Gastroesophageal sphincter (tissue), 4 donors: ENCODE data around the gene REELD1. TPM values are rescaled to one million over a fixed set of nuclear protein-coding genes. Genes with fewer than 3 reads are reported as not detected.

Experiments used
- ATAC-seq: fragments of 150-250 bp; one replicate; pipeline ENCODE4 v1.9.1; 2016; ENCODE audit warnings: mild to moderate bottlenecking, moderate library complexity
- H3K27ac ChIP-seq, 4 donors: fragments of 200-600 bp; sonication (generic) in 3 of 4; 1 replicate in 3 of 4; 2 replicates in 1 of 4; pipeline ENCODE4 v1.5.1; 2016 to 2019
- H3K27me3 ChIP-seq: fragments of 200-600 bp; sonication (generic); one replicate; pipeline ENCODE4 v1.5.1; 2019
- H3K36me3 ChIP-seq, 2 donors: fragments of 200-600 bp; sonication (generic); one replicate each; pipeline ENCODE4 v1.5.1; 2019; ENCODE audit warnings: control low read depth in 1 of 2
- H3K4me1 ChIP-seq, 3 donors: fragments of 200-600 bp; sonication (generic); 1 replicate in 2 of 3; 2 replicates in 1 of 3; pipeline ENCODE4 v1.5.1; 2016 to 2019; ENCODE audit warnings: control low read depth in 2 of 3
- H3K4me3 ChIP-seq, 2 donors: fragments of 200-600 bp; sonication (generic); one replicate each; pipeline ENCODE4 v1.5.1; 2019; ENCODE audit warnings: mild to moderate bottlenecking in 1 of 2, moderate library complexity in 1 of 2
- H3K9me3 ChIP-seq, 3 donors: fragments of 200-600 bp; sonication (generic); one replicate each; pipeline ENCODE4 v1.5.1; 2017 to 2019; ENCODE audit warnings: control low read depth in 2 of 3
- EP300 ChIP-seq: sonication (generic); formaldehyde crosslinking; IDR thresholded peaks from one replicate; pipeline ENCODE4 v1.6.1; 2017; ENCODE audit warnings: antibody characterized with exemption, mild to moderate bottlenecking
- POLR2A ChIP-seq, 2 donors: fragments of 450-650 bp; IDR thresholded peaks; one replicate each; pipeline ENCODE4 v1.6.1; 2017; ENCODE audit warnings: antibody characterized with exemption in 2 of 2, mild to moderate bottlenecking in 2 of 2, moderate library complexity in 1 of 2
- POLR2AphosphoS5 ChIP-seq: sonication (generic); formaldehyde crosslinking; IDR thresholded peaks from one replicate; pipeline ENCODE4 v1.6.1; 2017; ENCODE audit warnings: antibody characterized with exemption
- WGBS, 2 donors: methylation state at CpG; one replicate each; pipeline ENCODE4 v1.1.5; 2018; ENCODE audit warnings: low coverage in 1 of 2; 5-methylcytosine and 5-hydroxymethylcytosine counted together
- total RNA-seq, 4 donors: library from RNA; depleted of rRNA; stranded (reverse); fragments of >200 nt; gene quantifications; one replicate each; pipeline ENCODE4 v1.1.0, GENCODE V29; 2016
- TF ChIP-seq, protein P1 (sequence below), 4 experiments: fragments of 200-600 bp in 2 of 4; fragments of 450-650 bp in 2 of 4; sonication (generic) in 1 of 4; IDR thresholded peaks; one replicate each; pipeline ENCODE4 v1.5.1; 2017 to 2019; ENCODE audit warnings: antibody characterized with exemption in 4 of 4, mild to moderate bottlenecking in 2 of 4, moderate library complexity in 2 of 4

Gene REELD1
- total RNA-seq, 4 donors from 2014 or later, result 0.78 to 1.4 TPM; not detected in 2

DNA sequence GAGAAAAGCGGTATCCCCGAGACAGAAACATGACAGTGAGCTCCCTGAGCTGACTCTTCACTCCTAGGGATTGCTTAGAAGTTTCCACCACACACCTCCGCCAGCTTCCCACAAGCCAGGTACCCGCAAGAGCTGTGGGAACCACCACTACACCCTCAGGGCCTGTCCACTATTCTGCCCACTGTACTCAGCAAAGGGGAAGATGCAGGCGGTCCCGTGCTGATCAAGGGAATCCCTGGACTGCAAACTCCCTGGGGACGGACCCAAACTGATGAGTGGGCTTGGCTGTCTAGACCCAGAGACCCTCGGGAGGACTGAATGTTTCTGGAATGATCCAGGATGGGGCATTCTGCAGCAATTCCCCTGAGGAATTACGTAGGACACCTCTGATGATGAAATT is 30.2 kb downstream of the REELD1 start:
- Histone ChIP-seq H3K36me3 (no peaks in the 10 kb centered on the region), H3K4me1 (peaks cover 0 to 59% (median 14%) of the 10 kb centered on the region in 3 donors), H3K27ac (peak overlapping the region in 1 of 4 donors; percentile 42), H3K4me3 (no peak overlapping the region), H3K27me3 (no peaks in the 10 kb centered on the region), H3K9me3 (no peaks in the 10 kb centered on the region)
- ATAC-seq, result no peak
- WGBS, 2 donors, result no CpG with 5 or more reads among the region's 9 CpGs
- TF ChIP-seq, protein P1, sequence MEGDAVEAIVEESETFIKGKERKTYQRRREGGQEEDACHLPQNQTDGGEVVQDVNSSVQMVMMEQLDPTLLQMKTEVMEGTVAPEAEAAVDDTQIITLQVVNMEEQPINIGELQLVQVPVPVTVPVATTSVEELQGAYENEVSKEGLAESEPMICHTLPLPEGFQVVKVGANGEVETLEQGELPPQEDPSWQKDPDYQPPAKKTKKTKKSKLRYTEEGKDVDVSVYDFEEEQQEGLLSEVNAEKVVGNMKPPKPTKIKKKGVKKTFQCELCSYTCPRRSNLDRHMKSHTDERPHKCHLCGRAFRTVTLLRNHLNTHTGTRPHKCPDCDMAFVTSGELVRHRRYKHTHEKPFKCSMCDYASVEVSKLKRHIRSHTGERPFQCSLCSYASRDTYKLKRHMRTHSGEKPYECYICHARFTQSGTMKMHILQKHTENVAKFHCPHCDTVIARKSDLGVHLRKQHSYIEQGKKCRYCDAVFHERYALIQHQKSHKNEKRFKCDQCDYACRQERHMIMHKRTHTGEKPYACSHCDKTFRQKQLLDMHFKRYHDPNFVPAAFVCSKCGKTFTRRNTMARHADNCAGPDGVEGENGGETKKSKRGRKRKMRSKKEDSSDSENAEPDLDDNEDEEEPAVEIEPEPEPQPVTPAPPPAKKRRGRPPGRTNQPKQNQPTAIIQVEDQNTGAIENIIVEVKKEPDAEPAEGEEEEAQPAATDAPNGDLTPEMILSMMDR (IDR thresholded peaks at IDR 0.05), result no peak

DNA sequence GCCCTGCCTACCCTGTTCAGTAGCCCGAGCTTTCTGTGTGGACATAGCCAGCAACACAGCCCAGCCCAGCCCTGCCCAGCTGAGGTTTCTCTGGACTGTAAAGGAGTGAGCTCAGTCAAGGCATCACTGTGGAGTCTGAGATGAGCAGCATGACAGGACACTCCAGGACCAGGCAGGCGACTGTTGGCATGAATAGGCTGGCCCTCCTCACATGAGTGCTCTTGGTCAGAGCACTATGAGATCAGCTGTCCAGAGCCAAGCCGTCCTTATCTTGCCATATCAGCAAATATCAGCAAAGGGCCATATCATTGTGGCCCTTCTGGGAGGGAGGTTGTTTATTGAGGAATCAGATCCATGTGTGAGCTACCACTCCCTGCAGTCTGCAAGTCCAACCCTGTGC is 30.9 kb downstream of the REELD1 start:
- WGBS, 2 donors, result 50% methylated on average over 3 of the region's 3 CpGs; no CpG with 5 or more reads in 1 of the 2 donors
- no peaks in the 10 kb centered on the region for H3K9me3 ChIP-seq
- no peak overlapping the region for H3K4me3 ChIP-seq
- no peaks in the 10 kb centered on the region for H3K27me3 ChIP-seq
- H3K4me1 ChIP-seq, result peaks cover 0 to 59% (median 14%) of the 10 kb centered on the region in 3 donors
- no peak for ATAC-seq
- H3K27ac ChIP-seq, result peak overlapping the region in 3 of 4 donors; percentile 7 to 47 (median 42)
- TF ChIP-seq EP300 (no peak), POLR2A (IDR thresholded peaks at IDR 0.05) (no peak), POLR2AphosphoS5 (no peak)
- TF ChIP-seq, protein P1 (IDR thresholded peaks at IDR 0.05), result no peak
- no peaks in the 10 kb centered on the region for H3K36me3 ChIP-seq

DNA sequence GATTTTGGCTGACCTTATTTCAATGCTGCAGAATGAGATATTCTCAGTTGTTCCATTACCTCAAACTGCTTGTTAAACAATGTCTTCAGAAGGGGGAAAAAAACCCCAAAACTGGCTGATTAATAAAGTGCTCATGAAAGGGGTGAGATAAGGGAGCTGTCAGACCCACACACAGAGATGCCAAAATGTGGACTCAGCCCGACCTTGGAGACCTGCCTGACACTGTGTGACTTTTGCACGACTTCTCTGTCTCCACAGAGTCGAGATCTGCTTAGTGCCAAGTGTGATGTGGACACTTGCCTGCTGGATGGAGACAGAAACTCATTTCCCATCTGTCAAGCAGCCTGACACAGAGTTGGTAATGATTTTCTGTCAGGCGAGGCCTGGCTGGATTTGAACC is 31.5 kb downstream of the REELD1 start:
- ATAC-seq, result no peak
- 0 to 40% methylated on average over 1 of the region's 4 CpGs for WGBS, 2 donors

DNA sequence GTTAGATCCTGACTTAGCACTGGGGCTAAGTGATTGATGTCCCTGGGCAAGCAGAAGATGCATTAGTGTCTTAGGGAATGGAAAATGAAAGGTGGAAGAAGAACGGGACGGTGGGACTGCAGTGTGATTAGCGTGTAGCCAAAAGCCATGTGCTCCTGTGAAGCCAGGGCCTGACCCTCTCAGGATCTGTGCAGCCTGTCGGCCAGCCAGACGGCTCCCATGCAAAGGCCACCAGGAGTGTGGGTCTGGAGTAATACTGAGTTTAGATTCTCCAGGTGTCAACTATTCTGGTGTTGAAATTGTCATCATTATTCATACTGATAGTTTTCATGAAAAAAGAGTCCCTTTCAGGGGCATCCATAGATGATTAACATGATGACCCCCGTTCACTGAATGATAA is 32.0 kb downstream of the REELD1 start:
- no peak overlapping the region for H3K27ac ChIP-seq
- H3K9me3 ChIP-seq, result no peaks in the 10 kb centered on the region
- no peak for TF ChIP-seq EP300
- TF ChIP-seq POLR2AphosphoS5, result no peak
- no peak for TF ChIP-seq POLR2A (IDR thresholded peaks at IDR 0.05)
- TF ChIP-seq, protein P1 (IDR thresholded peaks at IDR 0.05), result no peak
- H3K27me3 ChIP-seq, result no peaks in the 10 kb centered on the region
- ATAC-seq, result no peak
- no peak overlapping the region for H3K4me3 ChIP-seq
- no peaks in the 10 kb centered on the region for H3K36me3 ChIP-seq
- WGBS, 2 donors, result 56 to 71% methylated on average over 5 of the region's 6 CpGs
- H3K4me1 ChIP-seq, result peaks cover 0 to 50% (median 9%) of the 10 kb centered on the region in 3 donors

More for the DNA sequence above, 31.5 kb downstream of the REELD1 start:
- peaks cover 0 to 56% (median 14%) of the 10 kb centered on the region in 3 donors for H3K4me1 ChIP-seq
- no peak overlapping the region for H3K4me3 ChIP-seq
- TF ChIP-seq POLR2AphosphoS5, result peak; percentile 11
- TF ChIP-seq, protein P1 (IDR thresholded peaks at IDR 0.05), result no peak
- TF ChIP-seq EP300, result no peak
- no peak for TF ChIP-seq POLR2A (IDR thresholded peaks at IDR 0.05)
- H3K27ac ChIP-seq, result peak overlapping the region in 1 of 4 donors; percentile 7
- no peaks in the 10 kb centered on the region for H3K9me3 ChIP-seq
- H3K27me3 ChIP-seq, result no peaks in the 10 kb centered on the region
- H3K36me3 ChIP-seq, result no peaks in the 10 kb centered on the region

DNA sequence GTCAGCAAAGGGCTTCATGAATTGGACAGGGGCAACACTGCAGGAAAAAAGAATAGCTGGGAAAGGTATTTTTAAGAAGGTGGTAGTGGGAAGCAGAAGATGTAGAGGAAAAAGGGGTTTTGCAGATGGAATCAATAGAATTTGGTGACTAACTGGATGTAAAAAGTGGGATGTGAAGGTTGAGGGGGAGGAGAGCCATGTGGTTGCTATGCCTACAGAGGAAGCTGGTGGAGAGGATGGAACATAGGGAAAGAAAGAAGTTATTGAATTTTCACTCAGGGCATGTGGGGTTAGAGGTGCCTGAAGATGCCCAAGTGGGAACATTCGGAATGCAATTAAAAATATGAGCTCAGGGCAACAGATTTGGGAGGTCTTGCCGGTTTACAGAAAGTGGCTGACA is 33.0 kb downstream of the REELD1 start:
- TF ChIP-seq POLR2A (IDR thresholded peaks at IDR 0.05), result no peak
- TF ChIP-seq, protein P1 (IDR thresholded peaks at IDR 0.05), result no peak
- TF ChIP-seq POLR2AphosphoS5, result no peak
- TF ChIP-seq EP300, result no peak
- H3K4me3 ChIP-seq, result no peak overlapping the region
- no peaks in the 10 kb centered on the region for H3K36me3 ChIP-seq
- H3K4me1 ChIP-seq, result peaks cover 0 to 41% (median 8%) of the 10 kb centered on the region in 3 donors
- WGBS, 2 donors, result 48 to 72% methylated on average over 2 of the region's 2 CpGs
- H3K9me3 ChIP-seq, result no peaks in the 10 kb centered on the region
- ATAC-seq, result no peak
- no peak overlapping the region for H3K27ac ChIP-seq
- H3K27me3 ChIP-seq, result no peaks in the 10 kb centered on the region
